WTC11 (cell line): Measurements from ENCODE around the gene TRAF3IP1. TPM values are rescaled to one million over a fixed set of nuclear protein-coding genes. Genes with fewer than 3 reads are reported as not detected.
"Not testable (repeated sequence)": the region's sequence is repeated elsewhere in the genome, so short reads cannot be mapped to it uniquely, and the experiment has no call there.

ENCODE experiments used
- ATAC-seq: fragments of 200-7000 bp; cut with Tn5 transposase; 2 replicates; pipeline ENCODE4 v1.10.0; 2021; ENCODE audit warnings: mild to moderate bottlenecking, moderate library complexity
- CTCF ChIA-PET: fragments of 300-600 bp; sonication (Branson Sonifier 250); formaldehyde crosslinking; loops from one replicate; lab custom pipeline; 2021; ENCODE audit warnings: antibody characterized with exemption; lab: Charles Lee
- POLR2A ChIA-PET: fragments of 350-600 bp; sonication (Branson Sonifier 250); formaldehyde crosslinking; loops from one replicate; lab custom pipeline; 2021; ENCODE audit warnings: antibody characterized with exemption; lab: Charles Lee
- DNase-seq: peaks from one replicate; pipeline ENCODE4 v3.0.0; 2021; ENCODE audit warnings: low spot score
- H3K27ac Mint-ChIP-seq: 2 replicates; pipeline ENCODE4 v1.8.0; 2021; ENCODE audit warnings: mixed read lengths
- H3K27me3 Mint-ChIP-seq: 2 replicates; pipeline ENCODE4 v1.8.0; 2021; ENCODE audit warnings: low read depth, mild to moderate bottlenecking, moderate library complexity, mixed read lengths
- H3K36me3 Mint-ChIP-seq: 2 replicates; pipeline ENCODE4 v1.8.0; 2021; ENCODE audit warnings: mixed read lengths
- H3K4me1 Mint-ChIP-seq: 2 replicates; pipeline ENCODE4 v1.8.0; 2022; ENCODE audit warnings: mixed read lengths
- H3K4me3 Mint-ChIP-seq: 2 replicates; pipeline ENCODE4 v1.8.0; 2021; ENCODE audit warnings: mild to moderate bottlenecking, moderate library complexity, mixed read lengths
- H3K9me3 Mint-ChIP-seq: 2 replicates; pipeline ENCODE4 v1.8.0; 2021; ENCODE audit warnings: mixed read lengths
- ATF1 ChIP-seq: sonication (generic); formaldehyde crosslinking; IDR thresholded peaks from 2 replicates; pipeline ENCODE4 v1.8.1; 2023; ENCODE audit warnings: mild to moderate bottlenecking, moderate library complexity, missing genetic modification reagents
- GRHL2 ChIP-seq: fragments of 250-450 bp; sonication (Bioruptor Pico); IDR thresholded peaks from 2 replicates; pipeline ENCODE4 v1.8.0; 2022; ENCODE audit warnings: mild to moderate bottlenecking, moderate library complexity; ENCODE audit not compliant: insufficient replicate concordance, severe bottlenecking
- JUN ChIP-seq: sonication (generic); formaldehyde crosslinking; IDR thresholded peaks from 2 replicates; pipeline ENCODE4 v1.8.0; 2023; ENCODE audit warnings: mild to moderate bottlenecking, missing genetic modification reagents
- NFATC4 ChIP-seq: fragments of 250-450 bp; sonication (Bioruptor Pico); IDR thresholded peaks from 2 replicates; pipeline ENCODE4 v1.9.0; 2021; ENCODE audit warnings: mild to moderate bottlenecking
- NFYB ChIP-seq: sonication (generic); formaldehyde crosslinking; conservative IDR thresholded peaks from 2 replicates; pipeline ENCODE4 v1.8.0; 2022; ENCODE audit warnings: low read depth, missing genetic modification reagents
- SMAD4 ChIP-seq: sonication (generic); formaldehyde crosslinking; IDR thresholded peaks from 2 replicates; pipeline ENCODE4 v1.8.0; 2022; ENCODE audit warnings: mild to moderate bottlenecking, missing genetic modification reagents
- TEAD4 ChIP-seq: sonication (generic); formaldehyde crosslinking; IDR thresholded peaks from 2 replicates; pipeline ENCODE4 v1.8.0; 2022; ENCODE audit warnings: mild to moderate bottlenecking, missing genetic modification reagents
- ZNF671 ChIP-seq: fragments of 250-450 bp; sonication (Bioruptor Pico); IDR thresholded peaks from 2 replicates; pipeline ENCODE4 v1.8.0; 2021; ENCODE audit warnings: mild to moderate bottlenecking
- total RNA-seq: library from RNA; stranded (reverse); gene quantifications from 3 replicates; pipeline ENCODE4 v1.2.3, GENCODE V29; 2021
- TF ChIP-seq, protein P1 (sequence below): sonication (generic); formaldehyde crosslinking; IDR thresholded peaks from 2 replicates; pipeline ENCODE4 v1.8.1; 2023; ENCODE audit warnings: mild to moderate bottlenecking, missing genetic modification reagents, moderate library complexity
- TF ChIP-seq, protein P2 (sequence below): fragments of 200-600 bp; IDR thresholded peaks from 2 replicates; pipeline ENCODE4 v1.8.0; 2022; ENCODE audit warnings: antibody characterized with exemption

The TRAF3IP1 gene
- total RNA-seq, 1 experiment from 2014 or later, result 18.7 TPM

DNA sequence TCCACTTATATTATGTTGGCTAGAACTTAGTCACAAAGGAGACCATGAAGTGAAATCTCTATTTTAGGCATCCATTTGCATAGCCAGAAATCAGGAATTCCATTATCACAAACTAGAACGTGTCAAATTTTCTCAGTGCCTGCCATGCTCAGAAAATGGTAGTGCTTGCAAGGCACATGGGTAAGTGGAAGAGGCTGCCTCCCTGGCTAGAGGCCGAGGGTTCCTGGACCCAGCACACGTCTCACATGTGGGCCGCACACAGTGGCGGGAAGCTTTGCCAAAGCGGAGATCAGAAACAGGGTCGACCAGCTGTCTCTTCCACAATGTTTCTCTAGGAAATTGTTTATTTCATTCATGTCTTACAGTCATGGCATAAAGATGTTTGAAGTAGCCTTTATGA, 42.3 kb downstream of the TRAF3IP1 start:
- no peak for TF ChIP-seq TEAD4 (CRISPR knock-in tag)
- no peaks in the 10 kb centered on the region for H3K27me3 Mint-ChIP-seq
- peaks cover 23% of the 10 kb centered on the region for H3K36me3 Mint-ChIP-seq
- no peak overlapping the region; the same call in 1 of the 2 replicates for H3K27ac Mint-ChIP-seq
- no peak overlapping the region for H3K4me3 Mint-ChIP-seq
- ChIA-PET POLR2A (no interaction called here), CTCF (no interaction called here)
- ATAC-seq (no peak), DNase-seq (no peak)
- H3K4me1 Mint-ChIP-seq, result no peaks in the 10 kb centered on the region
- H3K9me3 Mint-ChIP-seq, result peaks cover 11% of the 10 kb centered on the region

DNA sequence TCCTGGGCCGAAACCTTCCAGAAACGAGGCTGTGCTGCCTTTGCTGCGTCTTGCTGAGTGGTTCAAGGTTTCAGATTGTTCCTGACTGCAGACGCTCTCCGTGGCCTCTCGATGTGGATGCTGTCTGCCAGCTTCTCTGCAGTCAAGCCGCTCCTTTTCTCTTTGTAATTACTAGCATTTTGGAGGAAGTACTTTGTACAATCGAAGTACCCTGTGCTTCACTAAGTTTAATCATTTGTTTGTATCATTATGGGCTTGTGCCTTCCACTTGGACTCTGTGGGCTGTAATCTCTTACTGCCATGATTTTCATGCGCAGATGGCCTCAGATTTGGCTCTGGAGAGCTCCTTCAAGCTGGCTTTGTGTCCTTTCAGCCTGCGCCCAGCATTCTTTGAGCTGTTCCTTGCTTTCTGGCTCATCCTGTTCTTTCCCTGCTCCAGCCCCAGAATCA, 49.3 kb downstream of the TRAF3IP1 start:
- DNase-seq (no peak), ATAC-seq (no peak)
- POLR2A ChIA-PET, result no interaction called here
- Mint-ChIP-seq H3K9me3 (peaks cover 14% of the 10 kb centered on the region), H3K27ac (peak overlapping the region; percentile 73), H3K36me3 (peaks cover 6% of the 10 kb centered on the region), H3K27me3 (no peaks in the 10 kb centered on the region)
- CTCF ChIA-PET, result interaction anchor here (1.8 to 4.8 kb wide), 3 partner anchors 12 to 205 kb away, joined by 6 to 61 read pairs (median 15); no protein-coding TSS in a partner anchor
- TF ChIP-seq, protein P1, sequence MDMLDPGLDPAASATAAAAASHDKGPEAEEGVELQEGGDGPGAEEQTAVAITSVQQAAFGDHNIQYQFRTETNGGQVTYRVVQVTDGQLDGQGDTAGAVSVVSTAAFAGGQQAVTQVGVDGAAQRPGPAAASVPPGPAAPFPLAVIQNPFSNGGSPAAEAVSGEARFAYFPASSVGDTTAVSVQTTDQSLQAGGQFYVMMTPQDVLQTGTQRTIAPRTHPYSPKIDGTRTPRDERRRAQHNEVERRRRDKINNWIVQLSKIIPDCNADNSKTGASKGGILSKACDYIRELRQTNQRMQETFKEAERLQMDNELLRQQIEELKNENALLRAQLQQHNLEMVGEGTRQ, result no peak
- TF ChIP-seq JUN (CRISPR knock-in tag), result no peak
- TF ChIP-seq, all 79 proteins: peak for 0
- no peaks in the 10 kb centered on the region for H3K4me1 Mint-ChIP-seq
- H3K4me3 Mint-ChIP-seq, result no peak overlapping the region

DNA sequence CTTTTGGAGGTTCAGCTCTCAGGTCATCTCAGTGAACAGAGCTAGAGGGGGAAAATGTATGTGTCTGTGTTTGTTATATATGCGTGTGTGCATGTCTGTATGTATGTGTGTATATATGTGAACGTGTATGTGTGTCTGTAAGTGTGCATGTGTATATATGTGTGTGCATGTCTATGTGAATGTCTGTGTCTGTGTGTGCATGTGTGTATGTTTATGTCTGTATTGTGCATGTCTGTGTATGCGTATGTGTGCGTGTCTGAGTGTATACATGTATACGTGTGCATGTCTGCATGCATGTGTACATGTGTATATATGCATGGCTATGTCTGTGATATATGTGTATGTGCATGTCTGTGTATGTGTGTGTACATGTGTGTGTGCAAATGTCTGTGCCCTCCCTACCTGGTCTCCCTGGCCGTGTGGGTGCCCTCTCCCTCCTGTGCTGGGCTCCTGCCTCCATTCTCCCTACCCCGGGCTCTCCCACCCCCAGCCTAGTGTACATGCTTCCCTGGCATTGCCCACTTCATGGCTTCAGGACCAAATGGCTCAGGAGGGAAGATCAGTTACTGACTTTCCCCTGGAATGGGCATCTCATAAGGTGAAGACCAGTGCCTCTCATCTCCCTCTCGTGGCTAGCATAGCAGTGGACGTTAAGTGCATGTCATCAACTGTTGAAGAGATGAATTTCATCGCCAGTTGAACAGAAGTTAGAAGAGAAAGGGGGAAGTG, 49.9 kb downstream of the TRAF3IP1 start:
- peaks cover 14% of the 10 kb centered on the region for H3K9me3 Mint-ChIP-seq
- H3K36me3 Mint-ChIP-seq, result peaks cover 6% of the 10 kb centered on the region
- ChIA-PET POLR2A (no interaction called here), CTCF (interaction anchor here (0.6 to 4.8 kb wide), 15 partner anchors 10 to 274 kb away, joined by 3 to 61 read pairs (median 5); no protein-coding TSS in a partner anchor)
- no peak for ATAC-seq
- H3K27me3 Mint-ChIP-seq, result no peaks in the 10 kb centered on the region
- peak overlapping the region; percentile 73; the same call in 1 of the 2 replicates for H3K27ac Mint-ChIP-seq
- H3K4me3 Mint-ChIP-seq, result no peak overlapping the region
- no peak for DNase-seq
- TF ChIP-seq ZNF671 (CRISPR knock-in tag), result no peak
- no peak for TF ChIP-seq NFYB (CRISPR knock-in tag)
- TF ChIP-seq GRHL2 (CRISPR knock-in tag), result no peak
- no peak for TF ChIP-seq NFATC4 (CRISPR knock-in tag)
- no peak for TF ChIP-seq SMAD4 (CRISPR knock-in tag)
- no peaks in the 10 kb centered on the region for H3K4me1 Mint-ChIP-seq

DNA sequence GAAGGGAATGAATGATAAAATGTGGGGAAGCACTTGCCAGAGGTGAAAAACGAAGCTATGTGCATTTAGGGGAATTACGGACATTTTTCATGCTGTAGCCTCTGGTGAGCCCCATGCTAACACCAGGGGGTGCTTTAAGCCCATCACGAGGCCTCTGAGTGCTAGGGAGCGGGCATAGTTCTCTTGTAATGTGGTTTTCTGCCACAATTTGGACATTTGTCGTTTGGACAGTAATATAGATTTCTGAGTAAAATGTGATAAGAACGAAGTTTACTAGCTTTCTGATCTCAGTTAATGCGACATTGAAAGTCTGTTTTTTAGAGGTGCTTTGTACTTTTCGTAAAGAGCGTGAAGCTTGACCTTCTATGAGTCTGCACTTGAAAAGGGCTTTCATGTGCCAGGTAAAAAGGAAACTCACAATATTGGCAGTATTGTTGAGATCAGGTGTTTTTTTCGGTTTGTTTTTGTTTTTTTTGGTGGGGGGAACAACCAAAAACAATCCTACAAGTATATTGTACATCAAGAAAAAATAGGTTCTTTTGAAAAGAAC, 50.6 kb downstream of the TRAF3IP1 start:
- TF ChIP-seq, protein P2, sequence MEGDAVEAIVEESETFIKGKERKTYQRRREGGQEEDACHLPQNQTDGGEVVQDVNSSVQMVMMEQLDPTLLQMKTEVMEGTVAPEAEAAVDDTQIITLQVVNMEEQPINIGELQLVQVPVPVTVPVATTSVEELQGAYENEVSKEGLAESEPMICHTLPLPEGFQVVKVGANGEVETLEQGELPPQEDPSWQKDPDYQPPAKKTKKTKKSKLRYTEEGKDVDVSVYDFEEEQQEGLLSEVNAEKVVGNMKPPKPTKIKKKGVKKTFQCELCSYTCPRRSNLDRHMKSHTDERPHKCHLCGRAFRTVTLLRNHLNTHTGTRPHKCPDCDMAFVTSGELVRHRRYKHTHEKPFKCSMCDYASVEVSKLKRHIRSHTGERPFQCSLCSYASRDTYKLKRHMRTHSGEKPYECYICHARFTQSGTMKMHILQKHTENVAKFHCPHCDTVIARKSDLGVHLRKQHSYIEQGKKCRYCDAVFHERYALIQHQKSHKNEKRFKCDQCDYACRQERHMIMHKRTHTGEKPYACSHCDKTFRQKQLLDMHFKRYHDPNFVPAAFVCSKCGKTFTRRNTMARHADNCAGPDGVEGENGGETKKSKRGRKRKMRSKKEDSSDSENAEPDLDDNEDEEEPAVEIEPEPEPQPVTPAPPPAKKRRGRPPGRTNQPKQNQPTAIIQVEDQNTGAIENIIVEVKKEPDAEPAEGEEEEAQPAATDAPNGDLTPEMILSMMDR, result 0 out of 2 replicates have a peak, but pooled peaks have one; percentile 23
- no peak for TF ChIP-seq ATF1 (CRISPR knock-in tag)

DNA sequence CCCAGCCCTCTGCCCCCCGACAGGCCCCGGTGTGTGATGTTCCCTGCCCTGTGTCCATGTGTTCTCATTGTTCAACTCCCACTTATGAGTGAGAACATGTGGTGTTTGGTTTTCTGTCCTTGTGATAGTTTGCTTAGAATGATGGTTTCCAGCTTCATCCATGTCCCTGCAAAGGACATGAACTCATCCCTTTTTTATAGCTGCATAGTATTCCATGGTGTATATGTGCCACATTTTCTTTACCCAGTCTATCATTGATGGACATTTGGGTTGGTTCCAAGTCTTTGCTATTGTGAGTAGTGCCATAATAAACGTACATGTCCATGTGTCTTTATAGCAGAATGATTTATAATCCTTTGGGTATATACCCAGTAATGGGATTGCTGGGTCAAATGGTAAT, 52.0 kb downstream of the TRAF3IP1 start:
- ATAC-seq, H3K27ac Mint-ChIP-seq, H3K4me1 Mint-ChIP-seq, H3K27me3 Mint-ChIP-seq, CTCF ChIA-PET, DNase-seq, POLR2A ChIA-PET, H3K36me3 Mint-ChIP-seq, H3K4me3 Mint-ChIP-seq: not testable (repeated sequence)
- peaks cover 14% of the 10 kb centered on the region for H3K9me3 Mint-ChIP-seq

More for the DNA sequence above, 50.6 kb downstream of the TRAF3IP1 start:
- Mint-ChIP-seq H3K27me3 (no peaks in the 10 kb centered on the region), H3K4me1 (no peaks in the 10 kb centered on the region), H3K27ac (no peak overlapping the region), H3K9me3 (peaks cover 14% of the 10 kb centered on the region), H3K4me3 (no peak overlapping the region), H3K36me3 (peaks cover 6% of the 10 kb centered on the region)
- ChIA-PET CTCF (interaction anchor here (0.6 to 4.8 kb wide), 15 partner anchors 9 to 274 kb away, joined by 3 to 61 read pairs (median 5); no protein-coding TSS in a partner anchor), POLR2A (no interaction called here)
- ATAC-seq (peak; percentile 82), DNase-seq (peak; percentile 48)
